MM.1S (cell line): ENCODE measurements around the gene MED16.

Experiments
- CTCF ChIP-seq: fragments of 300-600 bp; sonication (generic); IDR thresholded peaks from 2 replicates; pipeline ENCODE4 v1.5.1; 2016; ENCODE audit warnings: antibody characterized with exemption, low read length, mixed read lengths
- EZH2 ChIP-seq: fragments of 300-600 bp; sonication (generic); optimal IDR thresholded peaks from 2 replicates; pipeline ENCODE3; 2017; ENCODE audit warnings: low read depth, mild to moderate bottlenecking, antibody characterized with exemption, low read length, mixed read lengths
- EZH2phosphoT487 ChIP-seq: fragments of 300-600 bp; sonication (generic); IDR thresholded peaks from 2 replicates; pipeline ENCODE4 v1.6.1; 2018; ENCODE audit warnings: antibody characterized with exemption, low read length

DNA sequence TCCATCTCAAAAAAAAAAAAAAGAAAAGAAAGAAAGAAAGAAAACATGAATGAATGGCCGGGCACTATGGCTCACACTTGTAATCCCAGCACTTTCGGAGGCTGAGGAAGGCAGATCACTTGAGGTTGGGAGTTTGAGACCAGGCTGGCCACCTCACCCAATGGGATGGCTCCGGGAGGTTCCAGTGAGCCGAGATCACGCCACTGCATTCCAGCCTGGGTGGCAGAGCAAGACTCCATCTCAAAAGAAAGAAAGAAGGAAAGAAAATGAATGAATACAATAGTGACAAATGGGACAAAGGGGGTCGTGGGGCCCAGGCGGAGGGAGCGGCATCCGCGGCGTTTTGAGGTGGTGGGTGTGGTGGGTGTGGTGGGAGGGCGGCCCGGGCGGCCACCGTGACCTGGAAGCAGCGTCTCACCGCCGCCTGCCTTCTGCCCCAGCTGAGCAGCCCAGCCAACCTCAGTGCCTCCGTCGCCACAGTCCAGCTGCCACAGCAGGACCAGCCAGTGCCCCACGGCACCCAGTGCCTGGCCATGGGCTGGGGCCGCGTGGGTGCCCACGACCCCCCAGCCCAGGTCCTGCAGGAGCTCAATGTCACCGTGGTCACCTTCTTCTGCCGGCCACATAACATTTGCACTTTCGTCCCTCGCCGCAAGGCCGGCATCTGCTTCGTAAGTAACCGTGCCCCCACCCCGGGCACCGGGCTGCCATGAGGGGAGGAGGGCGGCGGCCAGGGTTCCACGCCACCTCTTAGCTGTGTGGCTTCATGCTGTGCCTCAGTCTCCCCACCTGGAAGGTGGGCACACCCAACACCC lies 47.1 kb downstream of the MED16 start:
- TF ChIP-seq CTCF (no peak), EZH2 (no peak), EZH2phosphoT487 (no peak)
